Stimulated activated CD4-positive, alpha-beta T cell treated with anti-CD3 and anti-CD28 coated beads, Interleukin-12 subunit alpha, Interleukin-12 subunit beta, amount 100 ng/mL, for 4 hours (primary cell): ENCODE results near the gene ZSCAN9.

Experiments
- DNase-seq: peaks from one replicate; pipeline ENCODE4 v3.0.0-alpha.2; 2020

The ZSCAN9 gene

DNA sequence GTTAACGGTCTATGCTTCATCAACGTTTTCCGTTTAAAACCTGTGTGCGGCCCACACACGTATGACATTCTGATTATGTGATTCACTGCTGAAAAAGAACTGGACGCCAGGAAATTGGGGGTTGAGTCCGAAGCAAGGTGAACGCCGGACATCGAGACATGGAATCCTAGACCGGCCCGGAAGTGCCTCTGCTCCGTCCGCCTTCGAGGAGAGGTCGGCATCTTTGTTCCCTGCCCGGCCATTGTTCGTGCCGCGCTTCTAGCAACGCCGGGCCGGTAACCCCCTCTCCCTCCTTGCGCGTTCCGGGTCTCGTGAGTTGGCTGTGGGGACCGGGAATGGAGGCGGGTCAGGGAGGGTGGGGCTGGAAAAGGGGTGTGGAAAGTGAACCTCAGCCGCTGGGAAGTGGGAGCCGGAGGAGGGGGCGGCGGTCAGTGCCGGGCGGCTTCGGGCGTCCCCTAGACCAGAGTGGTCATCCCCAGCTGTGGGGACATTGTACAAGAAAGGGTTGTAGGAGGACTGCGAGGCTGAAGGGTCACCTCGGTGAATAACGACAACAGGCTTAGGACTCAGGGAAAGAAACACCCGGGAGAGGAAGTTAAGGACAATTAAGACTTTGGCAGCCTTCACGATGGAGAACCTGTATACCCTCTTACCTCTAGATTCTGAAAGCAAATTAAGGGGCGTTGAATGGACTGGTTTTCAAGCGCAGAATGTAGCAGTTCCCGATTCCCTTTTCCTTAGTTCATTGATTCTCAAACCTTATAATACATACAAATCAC is at the start of gene ZSCAN9:
Gene ZSCAN9, plus strand, starts transcription at position 220 of the 779 bp plus-strand sequence. CDS start 1,810 bp downstream, outside the sequence.
- peak; percentile 32 for DNase-seq

GRCh38 chr6:28176373-28176772 is 48.7 kb upstream of the ZSCAN9 start:
- no peak for DNase-seq

GRCh38 chr6:28182255-28182654 is 42.8 kb upstream of the ZSCAN9 start:
- DNase-seq = no peak

- no peak for DNase-seq
Measured at GRCh38 chr6:28188111-28188979, 36.7 kb upstream of the ZSCAN9 start.

DNA sequence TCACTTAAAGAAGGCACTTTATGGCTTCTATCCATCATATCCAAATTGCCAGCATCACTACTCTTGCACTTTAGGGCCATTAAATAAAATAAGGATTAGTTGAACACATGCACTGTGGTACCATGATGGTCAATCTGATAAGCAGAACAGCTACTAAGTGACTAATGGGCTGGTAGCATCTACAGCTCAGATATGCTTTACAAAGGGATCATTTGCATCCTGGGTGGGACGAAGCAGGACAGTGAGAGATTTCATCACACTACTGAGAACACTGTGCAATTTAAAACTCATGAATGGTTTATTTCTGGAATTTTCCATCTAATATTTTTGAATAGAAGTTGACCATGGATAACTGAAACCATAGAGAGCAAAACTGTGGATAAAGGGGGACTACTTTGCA is 25.1 kb upstream of the ZSCAN9 start:
- DNase-seq = no peak

GRCh38 chr6:28203201-28203600 is 21.9 kb upstream of the ZSCAN9 start:
- DNase-seq = no peak

GRCh38 chr6:28205879-28206278 is 19.2 kb upstream of the ZSCAN9 start:
- no peak for DNase-seq

DNA sequence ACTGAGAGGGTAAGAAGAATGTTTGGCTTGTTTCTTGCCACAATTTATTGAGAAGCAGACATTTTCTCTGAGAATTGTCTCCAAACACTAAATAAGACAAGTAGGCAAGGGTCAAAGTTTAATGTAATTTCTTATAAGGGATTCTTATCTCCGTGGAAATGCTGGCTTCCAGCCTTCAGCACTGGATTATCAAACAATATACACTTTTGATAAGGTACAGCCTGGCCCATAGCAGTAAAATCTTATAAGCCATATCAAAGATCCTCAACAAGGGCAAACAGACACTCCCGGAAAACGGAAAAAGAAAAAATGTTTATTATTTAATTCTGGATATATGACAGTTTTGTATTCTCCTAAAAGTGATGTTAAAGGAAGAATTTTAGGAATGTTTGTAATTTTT is 18.5 kb upstream of the ZSCAN9 start:
- no peak for DNase-seq

GRCh38 chr6:28206928-28207509 is 18.1 kb upstream of the ZSCAN9 start:
- DNase-seq = no peak

DNA sequence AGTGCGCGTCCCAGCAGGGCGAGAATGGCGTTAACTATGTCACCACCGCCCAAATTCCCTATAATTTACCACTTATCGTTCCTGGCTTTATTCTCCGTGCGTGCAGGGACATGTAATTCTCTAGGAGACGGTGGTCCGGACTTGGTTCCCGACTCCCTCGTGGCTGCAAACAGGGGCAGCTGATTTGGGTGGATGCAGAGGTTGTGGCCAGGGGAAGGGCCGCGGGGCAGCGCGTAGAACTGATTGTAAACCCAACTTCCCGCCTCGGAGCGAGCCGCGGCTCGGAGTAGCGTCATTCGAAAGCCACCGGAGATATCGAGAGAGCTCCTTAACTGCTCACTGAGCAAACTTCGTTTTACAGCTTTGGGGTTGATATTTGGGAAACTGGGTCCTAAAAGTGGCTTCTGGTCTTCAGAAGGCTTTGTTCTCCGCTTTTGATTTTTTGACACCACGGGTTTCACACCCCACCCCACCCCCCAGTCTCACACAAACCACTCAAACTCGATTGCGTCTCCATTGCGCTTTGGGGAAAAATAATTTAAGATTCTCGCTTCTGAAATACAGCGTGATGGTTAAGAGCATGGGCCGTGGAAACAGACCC is 17.5 kb upstream of the ZSCAN9 start:
- peak; percentile 19 for DNase-seq

DNA sequence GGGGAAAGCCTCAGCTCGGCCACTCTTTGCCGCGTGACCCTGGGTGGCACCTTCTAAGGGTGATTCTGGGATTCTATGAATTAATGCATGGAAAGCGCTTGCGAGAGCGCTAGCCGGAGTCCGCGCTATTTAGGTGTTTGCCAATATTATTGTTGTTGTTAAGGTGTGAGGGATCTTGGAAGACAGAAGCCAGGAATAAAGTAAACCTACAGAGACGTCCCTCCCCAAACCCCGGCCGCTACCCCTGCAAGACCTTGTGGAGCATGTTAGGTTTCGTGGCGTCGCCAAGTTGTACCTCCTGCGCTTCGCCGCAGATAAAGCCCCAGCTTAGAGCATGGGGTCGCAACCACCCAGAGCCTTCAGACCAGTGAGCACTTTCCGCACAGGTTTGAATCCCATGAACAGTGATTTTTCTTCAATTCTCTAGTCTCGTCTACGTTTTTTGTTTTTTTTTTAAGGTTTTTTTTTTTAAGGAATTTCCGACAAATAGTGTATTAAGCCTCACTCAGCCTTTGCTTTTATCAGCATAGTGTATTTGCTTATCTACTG is 16.9 kb upstream of the ZSCAN9 start:
- no peak for DNase-seq

- DNase-seq = no peak
Measured at GRCh38 chr6:28209753-28210535, 15.1 kb upstream of the ZSCAN9 start.

GRCh38 chr6:28211840-28212509 is 13.1 kb upstream of the ZSCAN9 start:
- no peak for DNase-seq

DNA sequence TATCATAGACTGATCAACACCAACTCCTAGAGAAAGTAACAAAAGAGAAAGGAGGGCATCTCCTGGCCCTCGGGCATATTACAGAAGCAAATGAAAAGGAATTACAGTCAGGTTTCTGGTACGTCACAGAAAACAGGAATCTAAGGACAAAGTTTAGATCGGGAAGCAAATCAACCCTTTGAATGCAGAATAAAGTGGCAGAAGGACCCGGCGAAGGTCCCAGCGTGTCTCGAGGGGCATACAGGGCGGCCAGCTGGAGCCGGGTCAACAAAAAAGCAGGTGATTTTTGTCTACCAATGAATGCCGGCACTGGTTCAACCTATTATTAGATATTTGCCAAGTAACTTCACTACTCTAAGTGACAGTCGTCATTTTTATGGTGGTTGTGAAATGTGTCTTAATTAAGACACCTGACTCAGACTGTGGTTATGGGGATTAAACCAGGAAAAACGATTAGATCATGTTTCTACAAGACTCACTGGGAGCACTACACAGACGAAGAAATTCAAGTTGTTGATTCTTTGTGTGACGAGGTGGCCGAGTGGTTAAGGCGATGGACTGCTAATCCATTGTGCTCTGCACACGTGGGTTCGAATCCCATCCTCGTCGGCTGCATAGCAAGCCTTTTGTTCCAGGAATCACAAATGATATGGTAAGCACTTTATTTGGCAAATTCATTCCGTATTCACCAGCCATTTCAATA is 12.4 kb upstream of the ZSCAN9 start:
- DNase-seq = peak; percentile 39

DNA sequence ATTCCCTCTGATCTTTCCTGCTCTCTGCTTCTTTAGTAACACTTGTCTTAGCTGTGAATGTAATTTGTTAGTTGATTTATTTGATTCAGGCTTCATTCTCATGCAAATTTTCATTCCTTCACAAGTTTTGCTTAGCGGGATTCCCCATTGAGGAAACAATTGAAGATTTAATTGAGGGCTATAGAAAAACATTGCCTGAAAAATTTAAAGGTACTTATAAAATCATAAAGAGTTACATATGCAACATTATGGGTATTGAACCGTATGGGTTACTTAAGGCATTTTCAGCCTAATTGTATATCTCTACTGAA is 11.9 kb upstream of the ZSCAN9 start:
- no peak for DNase-seq

- DNase-seq = no peak
Measured at GRCh38 chr6:28215425-28215824, 9.7 kb upstream of the ZSCAN9 start.

- DNase-seq = no peak
Measured at GRCh38 chr6:28217890-28218289, 7.2 kb upstream of the ZSCAN9 start.

DNA sequence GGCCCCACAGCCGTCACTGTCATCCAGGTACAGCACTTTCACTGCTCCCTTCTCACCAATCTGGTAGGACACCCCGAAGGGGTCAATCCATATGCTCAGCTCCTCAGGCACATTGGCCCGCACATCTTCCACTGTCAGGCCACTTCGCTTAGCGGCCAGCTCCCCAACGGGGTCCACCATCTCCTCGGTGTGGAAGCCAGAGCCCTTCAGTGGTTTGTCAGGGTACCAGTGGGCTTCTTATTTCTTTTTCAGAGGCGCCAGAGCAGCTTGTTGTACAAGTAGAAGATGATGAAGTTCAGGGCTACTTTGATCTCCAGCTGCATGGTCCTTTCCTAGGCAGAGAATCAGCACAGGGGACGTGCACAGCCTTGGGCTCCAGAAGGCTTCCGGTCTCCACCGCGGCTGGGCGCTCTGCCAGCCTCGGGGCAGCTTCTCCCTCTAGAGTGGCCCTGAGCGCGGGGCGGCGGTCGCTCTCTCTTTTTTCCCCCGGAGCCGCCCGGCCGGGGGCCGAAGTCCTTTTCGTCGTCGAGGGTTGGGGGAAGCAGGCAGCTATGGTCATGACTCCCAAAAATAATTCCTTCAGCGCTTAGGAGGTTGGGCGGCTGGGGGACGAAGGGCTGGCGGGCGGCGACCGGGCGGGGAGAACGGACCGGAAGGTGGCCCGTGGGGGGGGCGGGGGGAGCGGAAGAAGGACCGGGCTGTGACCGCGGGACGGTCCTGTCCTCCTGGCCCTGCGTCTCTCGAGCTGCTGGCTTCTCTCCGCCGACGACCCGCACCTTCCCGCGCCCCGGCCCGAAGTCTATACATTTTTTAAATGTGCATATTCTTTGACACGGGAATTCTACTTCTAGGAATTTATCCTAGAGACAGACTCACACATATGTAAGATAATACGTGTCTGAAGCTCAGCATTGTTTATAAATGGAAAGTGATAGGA is 6.5 kb upstream of the ZSCAN9 start:
- DNase-seq = peak; percentile 39

GRCh38 chr6:28220257-28221133 is 4.6 kb upstream of the ZSCAN9 start:
- DNase-seq = no peak
